ENCODE results near the gene C3orf80.

C3orf80 gene

DNA sequence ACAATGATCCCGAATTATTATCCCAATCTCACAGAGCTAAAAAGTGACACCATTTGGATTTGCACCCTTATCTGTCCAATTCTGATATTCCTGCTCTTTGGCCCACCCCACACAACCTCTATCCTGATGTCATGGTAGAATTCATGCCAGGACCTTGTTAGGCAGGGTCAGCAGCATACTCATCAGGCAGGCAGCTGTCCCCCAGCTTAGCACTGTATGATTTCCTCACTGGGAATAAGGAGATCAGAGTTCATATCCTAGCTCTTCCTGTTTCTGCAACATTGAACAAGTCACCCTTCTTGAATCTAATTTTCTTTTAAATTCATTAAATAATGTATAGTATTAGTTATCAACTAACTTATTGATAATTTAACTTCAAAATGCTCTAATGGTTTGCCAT, 12.0 kb upstream of the C3orf80 start:
- no peak for DNase-seq (ENCODE audit: low read depth in 1 of 2, low spot score in 1 of 2)
- no peaks in the 10 kb centered on the region for H3K27me3 ChIP-seq (ENCODE audit: insufficient read depth, poor library complexity, severe bottlenecking)
- no peak for TF ChIP-seq GABPA (IDR thresholded peaks at IDR 0.05; ENCODE audit: low read depth)
- no peak for TF ChIP-seq POLR2AphosphoS5 (IDR thresholded peaks at IDR 0.05; ENCODE audit: low read depth)
- TF ChIP-seq CTCF (IDR thresholded peaks at IDR 0.05; ENCODE audit: insufficient read depth, low read length) = no peak
- no peak for TF ChIP-seq REST (IDR thresholded peaks at IDR 0.05; ENCODE audit: insufficient replicate concordance, low read depth)
- TF ChIP-seq SPI1 (IDR thresholded peaks at IDR 0.05; ENCODE audit: borderline replicate concordance, low read depth) = no peak
- H3K27ac ChIP-seq (replicated peaks) = no peak overlapping the region
- H3K4me3 ChIP-seq (replicated peaks; ENCODE audit: insufficient read depth, low read length) = no peak overlapping the region

- no peak overlapping the region for H3K27ac ChIP-seq (replicated peaks)
- TF ChIP-seq GABPA (IDR thresholded peaks at IDR 0.05; ENCODE audit: low read depth) (no peak), CTCF (IDR thresholded peaks at IDR 0.05; ENCODE audit: insufficient read depth, low read length) (no peak), SPI1 (IDR thresholded peaks at IDR 0.05; ENCODE audit: borderline replicate concordance, low read depth) (no peak), POLR2AphosphoS5 (IDR thresholded peaks at IDR 0.05; ENCODE audit: low read depth) (no peak), REST (IDR thresholded peaks at IDR 0.05; ENCODE audit: insufficient replicate concordance, low read depth) (no peak)
- H3K4me3 ChIP-seq (replicated peaks; ENCODE audit: insufficient read depth, low read length) = no peak overlapping the region
- no peak for DNase-seq (ENCODE audit: low read depth in 1 of 2, low spot score in 1 of 2)
- H3K27me3 ChIP-seq (ENCODE audit: insufficient read depth, poor library complexity, severe bottlenecking) = no peaks in the 10 kb centered on the region
Measured at GRCh38 chr3:160217675-160218074, 7.5 kb upstream of the C3orf80 start.

GRCh38 chr3:160218136-160218535, 7.1 kb upstream of the C3orf80 start:
- Histone ChIP-seq H3K4me3 (replicated peaks; ENCODE audit: insufficient read depth, low read length) (no peak overlapping the region), H3K27ac (replicated peaks) (no peak overlapping the region), H3K27me3 (ENCODE audit: insufficient read depth, poor library complexity, severe bottlenecking) (no peaks in the 10 kb centered on the region)
- TF ChIP-seq CTCF (IDR thresholded peaks at IDR 0.05; ENCODE audit: insufficient read depth, low read length) (no peak), REST (IDR thresholded peaks at IDR 0.05; ENCODE audit: insufficient replicate concordance, low read depth) (no peak), SPI1 (IDR thresholded peaks at IDR 0.05; ENCODE audit: borderline replicate concordance, low read depth) (no peak), POLR2AphosphoS5 (IDR thresholded peaks at IDR 0.05; ENCODE audit: low read depth) (no peak), GABPA (IDR thresholded peaks at IDR 0.05; ENCODE audit: low read depth) (no peak)
- DNase-seq (ENCODE audit: low read depth in 1 of 2, low spot score in 1 of 2) = no peak

All from HL-60 (cell line).